ENCODE results near the gene SLC25A11.

Gene SLC25A11

GRCh38 chr17:4893721-4894560 lies 45.9 kb downstream of the SLC25A11 start:
- no peak for DNase-seq

- DNase-seq: no peak
Measured at GRCh38 chr17:4893272-4893671, 46.6 kb downstream of the SLC25A11 start.

DNA sequence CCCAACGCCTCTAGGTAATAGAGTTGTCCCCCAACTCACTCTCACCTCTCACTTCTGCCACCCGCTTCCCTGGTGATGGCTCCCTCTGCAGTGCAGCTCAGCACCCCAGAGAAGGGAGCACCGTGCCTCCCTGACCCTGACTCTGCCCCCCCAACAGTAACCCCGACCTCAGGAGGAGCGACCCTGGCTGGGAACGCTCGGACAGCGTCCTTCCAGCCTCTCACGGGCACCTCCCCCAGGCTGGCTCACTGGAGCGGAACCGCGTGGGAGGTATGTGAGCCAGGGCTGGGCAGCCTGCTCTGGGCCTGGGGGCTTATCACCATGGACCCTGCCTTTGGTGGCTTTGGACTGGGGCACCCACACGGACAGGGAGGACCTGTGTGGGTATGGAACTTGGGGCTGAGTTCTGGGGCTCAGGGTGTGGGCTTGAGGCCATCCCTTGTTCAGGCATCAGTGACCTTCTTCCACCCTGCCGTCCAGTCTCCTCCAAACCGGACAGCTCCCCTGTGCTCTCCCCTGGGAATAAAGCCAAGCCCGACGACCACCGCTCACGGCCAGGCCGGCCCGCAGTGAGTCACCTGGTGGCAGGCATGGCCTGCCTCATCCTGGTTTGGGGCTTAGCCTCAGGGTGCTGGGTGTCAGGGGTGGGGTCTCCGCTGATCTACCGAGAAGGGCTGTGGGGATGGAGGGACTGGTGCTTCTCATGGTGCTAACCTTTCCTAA lies 47.2 kb downstream of the SLC25A11 start:
- no peak for DNase-seq

DNA sequence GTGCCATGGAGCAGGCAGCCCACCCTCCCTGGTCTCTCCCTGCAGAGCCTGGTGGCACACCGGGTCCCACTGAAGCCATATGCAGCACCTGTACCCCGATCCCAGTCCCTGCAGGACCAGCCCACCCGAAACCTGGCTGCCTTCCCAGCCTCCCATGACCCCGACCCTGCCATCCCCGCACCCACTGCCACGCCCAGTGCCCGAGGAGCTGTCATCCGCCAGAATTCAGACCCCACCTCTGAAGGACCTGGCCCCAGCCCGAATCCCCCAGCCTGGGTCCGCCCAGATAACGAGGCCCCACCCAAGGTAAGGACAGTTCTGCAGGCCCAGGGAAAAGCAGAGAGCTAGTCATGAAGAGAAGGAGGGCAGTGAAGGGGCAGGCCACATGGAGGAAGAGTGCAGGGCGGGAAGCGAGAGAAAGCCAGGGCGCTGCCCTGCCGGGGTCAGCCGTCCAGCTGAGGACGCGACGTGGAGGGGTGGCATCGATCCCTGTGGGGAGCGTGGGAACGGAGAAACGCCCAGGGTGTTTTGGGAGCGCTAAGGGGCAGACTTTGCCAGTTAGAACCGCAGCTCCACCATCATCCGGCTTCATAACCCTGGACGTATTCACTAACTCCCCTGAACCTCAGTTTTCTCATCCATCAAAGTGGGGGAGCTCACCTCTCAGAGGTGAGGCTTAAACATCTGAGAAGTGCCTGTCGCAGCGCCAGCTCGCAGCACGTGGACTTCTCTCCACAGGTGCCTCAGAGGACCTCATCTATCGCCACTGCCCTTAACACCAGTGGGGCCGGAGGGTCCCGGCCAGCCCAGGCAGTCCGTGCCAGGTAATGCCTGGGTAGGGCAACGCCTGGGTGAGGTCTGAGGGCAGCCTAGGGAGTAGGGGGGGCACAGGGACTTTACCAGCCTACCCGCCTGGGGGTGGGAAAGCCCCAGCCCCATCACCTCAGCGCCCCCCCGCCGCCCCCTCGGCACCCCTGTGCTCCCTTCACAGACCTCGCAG lies 48.1 kb downstream of the SLC25A11 start:
- DNase-seq: no peak

GRCh38 chr17:4887581-4887980 lies 52.3 kb downstream of the SLC25A11 start:
- DNase-seq: no peak
